Measurements from ENCODE around the gene MPP3. TPM values are rescaled to one million over a fixed set of nuclear protein-coding genes. Genes with fewer than 3 reads are reported as not detected.
A peak's percentile ranks its signal among the peaks of the same experiment; 100 is the strongest.

The MPP3 gene
- total and polyA plus RNA-seq, 9 of the 15 experiments (the other 6 are each of a cell fraction or from before 2014, with no cell fraction given) = 0.41 to 10.4 (median 4.5) TPM

GRCh38 chr17:43779145-43780125 lies 53.5 kb downstream of the MPP3 start (continued):
- TF ChIP-seq GATAD2A (IDR thresholded peaks at IDR 0.05) (peak; percentile 21; the same call in 1 of the 2 replicates), PBX2 (CRISPR knock-in tag; IDR thresholded peaks at IDR 0.05; ENCODE audit: low read depth) (no peak), PBX2 (tag; conservative IDR thresholded peaks at IDR 0.05; ENCODE audit: low read depth) (no peak), ZNF318 (IDR thresholded peaks at IDR 0.05; ENCODE audit: borderline replicate concordance in 1 of 2, low read depth in 1 of 2) (no peak), MYBL2 (IDR thresholded peaks at IDR 0.05; ENCODE audit: low read depth) (no peak), MYBL2 (CRISPR knock-in tag; IDR thresholded peaks at IDR 0.05; ENCODE audit: borderline replicate concordance) (no peak), BRCA1 (IDR thresholded peaks at IDR 0.05) (no peak), BRCA1 (CRISPR knock-in tag; IDR thresholded peaks at IDR 0.05) (no peak), PURB (CRISPR knock-in tag; IDR thresholded peaks at IDR 0.05; ENCODE audit: low read depth) (no peak), ETS1 (conservative IDR thresholded peaks at IDR 0.05; ENCODE audit: control insufficient read depth, low read depth, low read length) (no peak), E2F5 (CRISPR knock-in tag; IDR thresholded peaks at IDR 0.05) (no peak), GABPA (tag; conservative IDR thresholded peaks at IDR 0.05; ENCODE audit: low read depth) (0 out of 2 replicates have a peak, but pooled peaks have one; percentile 3), ZNF124 (CRISPR knock-in tag; IDR thresholded peaks at IDR 0.05) (no peak)

Measured in K562 (cell line).